Smooth muscle cell (in vitro differentiated cells): ENCODE measurements around the gene RBM10. TPM values are rescaled to one million over a fixed set of nuclear protein-coding genes. Genes with fewer than 3 reads are reported as not detected.

Source experiments
- DNase-seq: peaks from one replicate; lab custom pipeline; 2025; ENCODE audit not compliant: unreplicated experiment; lab: John Stamatoyannopoulos, UW
- H2AFZ ChIP-seq: fragments of 200-600 bp; sonication (generic); 2 replicates; pipeline ENCODE4 v1.6.0; 2016; ENCODE audit warnings: antibody characterized with exemption, low read depth, mild to moderate bottlenecking
- H3F3A ChIP-seq: fragments of 200-600 bp; sonication (generic); 2 replicates; pipeline ENCODE4 v1.6.0; 2017; ENCODE audit warnings: antibody characterized with exemption, low read depth
- H3K27ac ChIP-seq: fragments of 200-600 bp; sonication (generic); 2 replicates; pipeline ENCODE4 v1.5.1; 2016; ENCODE audit warnings: low read depth, mild to moderate bottlenecking
- H3K27me3 ChIP-seq: fragments of 200-600 bp; sonication (generic); 2 replicates; pipeline ENCODE4 v1.6.1; 2016; ENCODE audit warnings: low read depth, mild to moderate bottlenecking
- H3K36me3 ChIP-seq: fragments of 200-600 bp; sonication (generic); 2 replicates; pipeline ENCODE4 v1.5.1; 2016; ENCODE audit warnings: low read depth
- H3K4me1 ChIP-seq: fragments of 200-600 bp; sonication (generic); 2 replicates; pipeline ENCODE4 v1.5.1; 2016; ENCODE audit warnings: low read depth
- H3K4me2 ChIP-seq: fragments of 200-600 bp; sonication (generic); 2 replicates; pipeline ENCODE4 v1.6.0; 2016; ENCODE audit warnings: mild to moderate bottlenecking
- H3K4me3 ChIP-seq: fragments of 200-600 bp; sonication (generic); 2 replicates; pipeline ENCODE4 v1.5.1; 2016; ENCODE audit warnings: mild to moderate bottlenecking
- H3K79me2 ChIP-seq: fragments of 200-600 bp; sonication (generic); 2 replicates; pipeline ENCODE4 v1.6.0; 2016; ENCODE audit warnings: low read depth, mild to moderate bottlenecking
- H3K9ac ChIP-seq: fragments of 200-600 bp; sonication (generic); 2 replicates; pipeline ENCODE4 v1.6.0; 2016; ENCODE audit warnings: low read depth
- H3K9me3 ChIP-seq: fragments of 200-600 bp; sonication (generic); replicated peaks from 2 replicates; pipeline ENCODE4 v1.5.1; 2016; ENCODE audit warnings: low read depth
- H4K20me1 ChIP-seq: fragments of 200-600 bp; sonication (generic); 2 replicates; pipeline ENCODE4 v1.6.0; 2016; ENCODE audit warnings: low read depth
- WGBS: methylation state at CpG from one replicate; pipeline ENCODE4 v1.1.7; 2016; ENCODE audit warnings: low lambda C conversion rate; 5-methylcytosine and 5-hydroxymethylcytosine counted together
- polyA plus RNA-seq: library from polyadenylated mRNA; unstranded; fragments of >200 nt; fragmentation: Nextera tagmentation; extraction: Ambion mirVana; gene quantifications from 2 replicates; pipeline ENCODE4 v1.2.1, GENCODE V29; 2016
- total RNA-seq: library from RNA; depleted of rRNA; stranded (reverse); fragments of >200 nt; gene quantifications from 2 replicates; pipeline ENCODE4 v1.2.3, GENCODE V29; 2014
- TF ChIP-seq, protein P1 (sequence below): fragments of 200-600 bp; sonication (generic); IDR thresholded peaks from 2 replicates; pipeline ENCODE4 v1.5.1; 2017; ENCODE audit warnings: borderline replicate concordance, mild to moderate bottlenecking, antibody characterized with exemption; ENCODE audit not compliant: insufficient read depth, poor library complexity, severe bottlenecking

RBM10 gene
- total and polyA plus RNA-seq, 2 experiments from 2014 or later, result 18.3 to 39.2 TPM

DNA sequence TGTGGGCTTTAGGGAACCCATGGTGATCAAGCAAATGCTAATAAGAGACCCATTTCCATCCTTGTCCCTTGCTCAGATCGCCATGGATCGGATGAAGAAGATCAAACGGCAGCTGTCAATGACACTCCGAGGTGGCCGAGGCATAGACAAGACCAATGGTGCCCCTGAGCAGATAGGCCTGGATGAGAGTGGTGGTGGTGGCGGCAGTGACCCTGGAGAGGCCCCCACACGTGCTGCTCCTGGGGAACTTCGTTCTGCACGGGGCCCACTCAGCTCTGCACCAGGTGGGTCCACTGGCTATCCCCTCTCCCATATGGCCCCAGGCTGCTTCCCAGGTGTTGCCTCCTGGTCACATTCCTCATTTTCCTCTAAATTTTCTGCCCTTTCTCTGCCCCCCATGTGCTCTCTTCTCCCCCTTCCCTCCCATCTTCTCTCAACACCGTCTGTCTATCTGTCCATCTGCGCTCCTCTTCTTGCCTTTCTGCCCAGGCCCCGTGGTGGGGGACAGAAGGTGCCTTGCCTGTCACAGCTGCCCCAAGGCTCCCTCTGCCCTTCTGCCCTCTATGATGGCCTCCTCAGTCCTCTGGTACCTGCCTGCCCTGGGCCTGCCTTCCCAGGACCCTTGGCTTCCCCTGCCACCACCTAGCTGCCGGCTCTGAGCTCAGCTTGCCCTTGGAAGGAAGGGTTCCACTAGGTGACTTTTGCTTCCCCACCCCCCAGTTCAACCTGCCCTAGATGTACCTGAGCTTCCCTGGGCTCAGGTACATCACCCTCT, 78.6 kb downstream of the RBM10 start:
- Histone ChIP-seq H3K4me2 (no peak overlapping the region), H3K79me2 (peaks cover 42% of the 10 kb centered on the region), H3K36me3 (peaks cover 6% of the 10 kb centered on the region), H3K27ac (no peak overlapping the region), H3K4me3 (no peak overlapping the region), H3F3A (no peaks in the 10 kb centered on the region), H3K9ac (no peak overlapping the region), H3K27me3 (no peaks in the 10 kb centered on the region), H3K9me3 (no peaks in the 10 kb centered on the region), H4K20me1 (peaks cover 62% of the 10 kb centered on the region), H2AFZ (no peak overlapping the region), H3K4me1 (peaks cover 12% of the 10 kb centered on the region)
- whole genome bisulfite sequencing, result 97% methylated on average over 13 of the region's 13 CpGs
- TF ChIP-seq, protein P1, sequence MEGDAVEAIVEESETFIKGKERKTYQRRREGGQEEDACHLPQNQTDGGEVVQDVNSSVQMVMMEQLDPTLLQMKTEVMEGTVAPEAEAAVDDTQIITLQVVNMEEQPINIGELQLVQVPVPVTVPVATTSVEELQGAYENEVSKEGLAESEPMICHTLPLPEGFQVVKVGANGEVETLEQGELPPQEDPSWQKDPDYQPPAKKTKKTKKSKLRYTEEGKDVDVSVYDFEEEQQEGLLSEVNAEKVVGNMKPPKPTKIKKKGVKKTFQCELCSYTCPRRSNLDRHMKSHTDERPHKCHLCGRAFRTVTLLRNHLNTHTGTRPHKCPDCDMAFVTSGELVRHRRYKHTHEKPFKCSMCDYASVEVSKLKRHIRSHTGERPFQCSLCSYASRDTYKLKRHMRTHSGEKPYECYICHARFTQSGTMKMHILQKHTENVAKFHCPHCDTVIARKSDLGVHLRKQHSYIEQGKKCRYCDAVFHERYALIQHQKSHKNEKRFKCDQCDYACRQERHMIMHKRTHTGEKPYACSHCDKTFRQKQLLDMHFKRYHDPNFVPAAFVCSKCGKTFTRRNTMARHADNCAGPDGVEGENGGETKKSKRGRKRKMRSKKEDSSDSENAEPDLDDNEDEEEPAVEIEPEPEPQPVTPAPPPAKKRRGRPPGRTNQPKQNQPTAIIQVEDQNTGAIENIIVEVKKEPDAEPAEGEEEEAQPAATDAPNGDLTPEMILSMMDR, result no peak
- no peak for DNase-seq

DNA sequence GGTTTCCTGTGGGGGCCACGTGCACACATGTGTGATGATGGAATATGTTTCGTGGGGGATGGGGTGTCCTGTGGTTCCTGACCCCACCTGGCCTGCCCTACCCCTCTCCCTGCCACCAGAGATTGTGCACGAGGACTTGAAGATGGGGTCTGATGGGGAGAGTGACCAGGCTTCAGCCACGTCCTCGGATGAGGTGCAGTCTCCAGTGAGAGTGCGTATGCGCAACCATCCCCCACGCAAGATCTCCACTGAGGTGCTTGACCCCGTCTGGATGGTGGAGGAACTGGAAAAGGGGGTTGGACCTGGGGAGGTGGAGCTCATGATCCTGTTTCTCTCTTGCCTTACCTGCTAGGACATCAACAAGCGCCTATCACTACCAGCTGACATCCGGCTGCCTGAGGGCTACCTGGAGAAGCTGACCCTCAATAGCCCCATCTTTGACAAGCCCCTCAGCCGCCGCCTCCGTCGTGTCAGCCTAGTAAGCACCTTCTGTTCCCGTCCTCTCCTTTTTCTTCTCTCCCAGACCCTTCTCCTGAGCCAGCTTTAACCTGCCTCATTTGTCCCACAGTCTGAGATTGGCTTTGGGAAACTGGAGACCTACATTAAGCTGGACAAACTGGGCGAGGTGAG, 79.4 kb downstream of the RBM10 start:
- DNase-seq, result no peak
- H3K4me3 ChIP-seq, result no peak overlapping the region
- H3K79me2 ChIP-seq, result peaks cover 35% of the 10 kb centered on the region
- WGBS, result 97% methylated on average over 17 of the region's 17 CpGs
- peaks cover 59% of the 10 kb centered on the region for H4K20me1 ChIP-seq
- H3K9ac ChIP-seq, result no peak overlapping the region
- peaks cover 6% of the 10 kb centered on the region for H3K36me3 ChIP-seq
- H2AFZ ChIP-seq, result no peak overlapping the region
- H3K4me1 ChIP-seq, result peaks cover 12% of the 10 kb centered on the region
- no peaks in the 10 kb centered on the region for H3F3A ChIP-seq
- H3K4me2 ChIP-seq, result no peak overlapping the region
- H3K27me3 ChIP-seq, result no peaks in the 10 kb centered on the region
- H3K27ac ChIP-seq, result no peak overlapping the region
- no peaks in the 10 kb centered on the region for H3K9me3 ChIP-seq
- TF ChIP-seq, protein P1, result no peak

DNA sequence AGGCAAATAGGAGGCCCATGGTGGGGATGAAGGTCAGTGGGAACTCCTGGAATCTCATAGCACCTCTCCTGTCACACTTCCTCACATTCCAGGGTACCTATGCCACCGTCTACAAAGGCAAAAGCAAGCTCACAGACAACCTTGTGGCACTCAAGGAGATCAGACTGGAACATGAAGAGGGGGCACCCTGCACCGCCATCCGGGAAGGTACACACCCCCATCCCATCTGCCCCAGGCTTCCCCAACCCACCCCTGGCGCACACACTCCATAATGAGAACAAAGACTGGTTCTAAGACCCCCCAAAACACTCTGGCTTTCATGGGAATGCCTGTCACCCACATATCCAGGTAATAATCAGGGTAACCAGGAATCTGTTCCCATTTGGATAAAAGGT, 79.9 kb downstream of the RBM10 start:
- DNase-seq, result no peak
- WGBS, result 99% methylated on average over 4 of the region's 4 CpGs
- H3K4me2 ChIP-seq, result no peak overlapping the region

More for the DNA sequence above, 79.9 kb downstream of the RBM10 start:
- Histone ChIP-seq H2AFZ (no peak overlapping the region), H4K20me1 (peaks cover 54% of the 10 kb centered on the region), H3K4me3 (no peak overlapping the region), H3K79me2 (peaks cover 30% of the 10 kb centered on the region), H3K4me1 (peaks cover 7% of the 10 kb centered on the region), H3K36me3 (peaks cover 6% of the 10 kb centered on the region), H3K27ac (no peak overlapping the region), H3K9ac (no peak overlapping the region), H3F3A (no peaks in the 10 kb centered on the region), H3K27me3 (no peaks in the 10 kb centered on the region), H3K9me3 (no peaks in the 10 kb centered on the region)
- TF ChIP-seq, protein P1, result no peak
